Stomach (tissue), 4 donors: ENCODE measurements around the gene FLACC1.

ENCODE experiments used
- CTCF ChIP-seq, 7 experiments: fragments of 450-650 bp in 4 of 7; fragments of 200-600 bp in 3 of 7; sonication (generic) in 3 of 7; IDR thresholded peaks; one replicate each; pipeline ENCODE4 v1.5.1; 2016 to 2019; ENCODE audit warnings: antibody characterized with exemption in 7 of 7, control low read depth in 2 of 7, mild to moderate bottlenecking in 1 of 7
- POLR2A ChIP-seq, 4 donors: fragments of 450-650 bp; IDR thresholded peaks; one replicate each; pipeline ENCODE4 v1.6.1; 2016; ENCODE audit warnings: antibody characterized with exemption in 4 of 4, control low read depth in 2 of 4, mild to moderate bottlenecking in 1 of 4, moderate library complexity in 1 of 4
- POLR2AphosphoS5 ChIP-seq, 3 donors: sonication (generic); formaldehyde crosslinking; IDR thresholded peaks; one replicate each; pipeline ENCODE4 v1.6.1; 2016; ENCODE audit warnings: antibody characterized with exemption in 3 of 3

- TF ChIP-seq POLR2A (IDR thresholded peaks at IDR 0.05) (no peak), CTCF (IDR thresholded peaks at IDR 0.05) (no peak), POLR2AphosphoS5 (IDR thresholded peaks at IDR 0.05) (no peak)
These were observed 82.1 kb downstream of the FLACC1 start for GRCh38 chr2:201275069-201275468.
